ENCODE measurements around the gene NEUROD2. TPM values are rescaled to one million over a fixed set of nuclear protein-coding genes. Genes with fewer than 3 reads are reported as not detected.

NEUROD2 gene
- total and polyA plus RNA-seq, 2 experiments from 2014 or later: not detected

DNA sequence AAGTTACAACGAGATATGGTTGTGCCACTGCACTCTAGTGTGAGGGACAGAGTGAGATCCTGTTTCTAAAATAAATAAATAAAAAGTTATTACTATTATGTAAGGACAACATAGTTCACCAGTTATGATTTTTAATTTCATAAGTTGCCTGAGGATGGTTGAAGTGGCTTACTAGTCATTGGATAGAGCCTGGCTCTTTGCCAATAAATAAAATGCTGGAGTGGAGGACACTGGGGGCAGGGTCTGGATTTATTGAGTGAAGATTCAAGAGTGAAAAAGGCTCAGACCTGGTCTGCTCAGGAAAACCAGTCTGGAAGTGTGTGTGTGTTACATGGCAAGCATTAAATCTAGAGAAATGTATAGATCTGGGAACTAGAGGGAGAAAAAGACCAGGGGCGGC, 31.3 kb upstream of the NEUROD2 start:
- no peaks in the 10 kb centered on the region for H3K27me3 ChIP-seq
- DNase-seq (ENCODE audit: low read depth in 1 of 2, low spot score in 1 of 2): no peak
- H3K27ac ChIP-seq: no peak overlapping the region
- H3K9me3 ChIP-seq (ENCODE audit: low read depth): no peaks in the 10 kb centered on the region
- H3K4me3 ChIP-seq: no peak overlapping the region
- H3K4me1 ChIP-seq (ENCODE audit: low read depth): peaks cover 39% of the 10 kb centered on the region
- TF ChIP-seq CTCF (IDR thresholded peaks at IDR 0.05; ENCODE audit: low read depth, low read length): no peak
- H3K36me3 ChIP-seq: no peaks in the 10 kb centered on the region

DNA sequence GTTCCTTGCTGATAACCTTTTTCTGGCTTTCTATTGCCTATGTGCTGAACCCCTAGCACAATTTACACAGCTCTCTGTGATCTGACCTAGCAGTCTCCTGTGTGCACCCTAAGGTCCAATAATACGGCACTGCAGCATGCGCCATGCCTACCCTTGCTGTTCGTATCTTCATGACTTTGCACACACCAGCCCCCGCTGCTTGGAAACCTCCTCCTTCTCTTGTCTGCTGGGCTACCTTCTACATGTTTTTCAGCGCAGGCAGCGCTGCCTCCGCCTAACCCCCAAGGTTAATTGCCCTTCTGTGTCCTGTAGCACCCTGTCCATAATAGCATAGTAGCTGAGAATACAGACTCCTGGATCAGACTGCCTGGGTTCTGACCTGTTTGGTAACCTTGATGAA, 30.6 kb upstream of the NEUROD2 start:
- DNase-seq (ENCODE audit: low read depth in 1 of 2, low spot score in 1 of 2): no peak
- Histone ChIP-seq H3K36me3 (no peaks in the 10 kb centered on the region), H3K4me1 (ENCODE audit: low read depth) (peaks cover 38% of the 10 kb centered on the region), H3K27me3 (no peaks in the 10 kb centered on the region), H3K4me3 (no peak overlapping the region), H3K9me3 (ENCODE audit: low read depth) (no peaks in the 10 kb centered on the region), H3K27ac (no peak overlapping the region)
- no peak for TF ChIP-seq CTCF (IDR thresholded peaks at IDR 0.05; ENCODE audit: low read depth, low read length)

GRCh38 chr17:39636927-39637736, 29.4 kb upstream of the NEUROD2 start, which contains the start of gene STARD3:
TSS of gene STARD3 (plus strand) at chr17:39637144. CDS start at chr17:39653532, 16,388 bp downstream.
- DNase-seq (ENCODE audit: low read depth in 1 of 2, low spot score in 1 of 2): peak; percentile 91 to 93
- Histone ChIP-seq H3K9me3 (ENCODE audit: low read depth) (no peaks in the 10 kb centered on the region), H3K27me3 (no peaks in the 10 kb centered on the region), H3K36me3 (no peaks in the 10 kb centered on the region), H3K27ac (peak within 1 kb of the TSS; percentile 80), H3K4me1 (ENCODE audit: low read depth) (peaks cover 27% of the 10 kb centered on the region), H3K4me3 (peak within 1 kb of the TSS; percentile 69)
- TF ChIP-seq CTCF (IDR thresholded peaks at IDR 0.05; ENCODE audit: low read depth, low read length): no peak

- H3K27me3 ChIP-seq: no peaks in the 10 kb centered on the region
- peak overlapping the region; percentile 80 for H3K27ac ChIP-seq
- no peak for DNase-seq (ENCODE audit: low read depth in 1 of 2, low spot score in 1 of 2)
- H3K9me3 ChIP-seq (ENCODE audit: low read depth): no peaks in the 10 kb centered on the region
- TF ChIP-seq CTCF (IDR thresholded peaks at IDR 0.05; ENCODE audit: low read depth, low read length): no peak
- H3K36me3 ChIP-seq: no peaks in the 10 kb centered on the region
- H3K4me3 ChIP-seq: peak overlapping the region; percentile 69
- peaks cover 21% of the 10 kb centered on the region for H3K4me1 ChIP-seq (ENCODE audit: low read depth)
Measured at GRCh38 chr17:39636587-39636926, 28.8 kb upstream of the NEUROD2 start.

- Histone ChIP-seq H3K4me3 (no peak overlapping the region), H3K27ac (no peak overlapping the region), H3K27me3 (no peaks in the 10 kb centered on the region), H3K4me1 (ENCODE audit: low read depth) (peaks cover 18% of the 10 kb centered on the region), H3K36me3 (no peaks in the 10 kb centered on the region), H3K9me3 (ENCODE audit: low read depth) (no peaks in the 10 kb centered on the region)
- TF ChIP-seq CTCF (IDR thresholded peaks at IDR 0.05; ENCODE audit: low read depth, low read length): no peak
- no peak for DNase-seq (ENCODE audit: low read depth in 1 of 2, low spot score in 1 of 2)
Measured at GRCh38 chr17:39635614-39636176, 28.0 kb upstream of the NEUROD2 start.
